Mucosa of descending colon (tissue), 3 donors: Measurements from ENCODE around the gene PRUNE2. TPM values are rescaled to one million over a fixed set of nuclear protein-coding genes. Genes with fewer than 3 reads are reported as not detected.

Experiments used
- ATAC-seq: fragments of 200-7000 bp; cut with Tn5 transposase; one replicate; pipeline ENCODE4 v1.9.1; 2020; ENCODE audit warnings: mild to moderate bottlenecking, moderate library complexity
- DNase-seq, 3 donors: peaks; one replicate each; pipeline ENCODE4 v3.0.0-alpha.2; 2020
- H3K36me3 ChIP-seq: fragments of 200-600 bp; one replicate; pipeline ENCODE4 v1.8.0; 2021; ENCODE audit warnings: low read depth, mild to moderate bottlenecking
- H3K4me1 ChIP-seq: fragments of 200-600 bp; one replicate; pipeline ENCODE4 v1.8.0; 2021; ENCODE audit warnings: low read depth, mild to moderate bottlenecking
- H3K4me3 ChIP-seq: fragments of 200-600 bp; one replicate; pipeline ENCODE4 v1.8.0; 2021; ENCODE audit warnings: mild to moderate bottlenecking
- H3K9me3 ChIP-seq: fragments of 200-600 bp; one replicate; pipeline ENCODE4 v1.8.0; 2021; ENCODE audit warnings: mild to moderate bottlenecking
- intact Hi-C, 2 donors: fragments of 100-400 bp; cut with DNase I in 1 of 2; cut with micrococcal nuclease in 1 of 2; formaldehyde crosslinking; loops; one replicate each; pipeline versions ENCODE4 v1.11.0 to v1.11.1; 2022; cut with DNase I, micrococcal nuclease
- total RNA-seq, 3 donors: library from RNA; stranded (reverse); fragmentation: NEBNext Ultra II Directional in 2 of 3; extraction: Animal tissue kit (Norgen Biotek cat#: 25700) in 2 of 3; gene quantifications; one replicate each; pipeline versions ENCODE4 v1.2.1 to v1.2.4, GENCODE V29; 2021 to 2023
- TF ChIP-seq, protein P1 (sequence below): fragments of 200-600 bp; IDR thresholded peaks from one replicate; pipeline ENCODE4 v1.8.0; 2022; ENCODE audit warnings: antibody characterized with exemption, mild to moderate bottlenecking
- donor health status: DM: no; HTN: no; CAD: no; lungs with moderate emphysema.
- donor health status: DM: no; HTN: no; CAD: no.
- donor health status: DM: no; HTN: yes; CAD: no.

Gene PRUNE2
- total RNA-seq, 3 donors from 2014 or later = 48.2 to 437 (median 62.4) TPM

DNA sequence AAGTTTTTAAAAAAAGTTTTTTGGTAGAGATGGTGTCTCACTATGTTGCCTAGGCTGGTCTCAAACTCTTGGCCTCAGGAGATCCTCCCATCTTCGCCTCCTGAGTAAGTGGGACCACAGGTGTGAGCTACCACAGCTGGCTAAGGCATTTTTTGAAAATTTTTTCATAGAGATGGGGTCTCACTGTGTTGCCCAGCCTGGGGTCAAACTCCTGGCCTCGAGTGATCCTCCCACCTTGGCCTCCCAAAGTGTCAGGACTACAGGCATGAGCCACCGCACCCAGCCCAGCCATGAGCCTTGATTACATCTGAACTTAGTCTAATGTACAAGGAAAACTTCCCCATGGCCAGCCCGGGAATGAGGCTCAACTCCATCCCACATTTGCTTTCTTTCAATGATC, 219.2 kb downstream of the PRUNE2 start:
- TF ChIP-seq, protein P1, sequence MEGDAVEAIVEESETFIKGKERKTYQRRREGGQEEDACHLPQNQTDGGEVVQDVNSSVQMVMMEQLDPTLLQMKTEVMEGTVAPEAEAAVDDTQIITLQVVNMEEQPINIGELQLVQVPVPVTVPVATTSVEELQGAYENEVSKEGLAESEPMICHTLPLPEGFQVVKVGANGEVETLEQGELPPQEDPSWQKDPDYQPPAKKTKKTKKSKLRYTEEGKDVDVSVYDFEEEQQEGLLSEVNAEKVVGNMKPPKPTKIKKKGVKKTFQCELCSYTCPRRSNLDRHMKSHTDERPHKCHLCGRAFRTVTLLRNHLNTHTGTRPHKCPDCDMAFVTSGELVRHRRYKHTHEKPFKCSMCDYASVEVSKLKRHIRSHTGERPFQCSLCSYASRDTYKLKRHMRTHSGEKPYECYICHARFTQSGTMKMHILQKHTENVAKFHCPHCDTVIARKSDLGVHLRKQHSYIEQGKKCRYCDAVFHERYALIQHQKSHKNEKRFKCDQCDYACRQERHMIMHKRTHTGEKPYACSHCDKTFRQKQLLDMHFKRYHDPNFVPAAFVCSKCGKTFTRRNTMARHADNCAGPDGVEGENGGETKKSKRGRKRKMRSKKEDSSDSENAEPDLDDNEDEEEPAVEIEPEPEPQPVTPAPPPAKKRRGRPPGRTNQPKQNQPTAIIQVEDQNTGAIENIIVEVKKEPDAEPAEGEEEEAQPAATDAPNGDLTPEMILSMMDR = no peak
- ATAC-seq = no peak

DNA sequence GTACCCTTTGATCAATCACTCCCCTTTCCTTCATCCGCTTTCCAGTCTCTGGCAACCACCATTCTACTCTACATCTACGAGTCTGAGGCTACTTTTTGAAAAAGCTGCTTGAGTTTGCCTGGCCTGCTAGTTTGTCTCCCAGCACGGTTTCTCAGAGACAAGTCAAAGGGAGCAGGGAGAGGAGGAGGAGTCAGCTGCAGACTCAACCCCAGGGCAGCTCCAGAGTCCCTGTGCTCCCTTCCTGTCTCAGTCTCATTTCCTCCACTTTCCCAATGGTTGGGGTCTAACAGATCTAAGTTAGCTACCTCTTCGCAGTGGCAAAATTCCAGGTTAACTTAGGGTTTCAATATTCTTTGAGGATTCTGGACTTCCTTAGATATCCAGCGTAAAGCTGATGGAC, 221.7 kb downstream of the PRUNE2 start:
- no peaks in the 10 kb centered on the region for H3K36me3 ChIP-seq
- DNase-seq (no peak), ATAC-seq (no peak)
- intact Hi-C loops = no loop called here
- no peak overlapping the region for H3K4me3 ChIP-seq
- TF ChIP-seq, protein P1 = no peak
- no peaks in the 10 kb centered on the region for H3K9me3 ChIP-seq
- H3K4me1 ChIP-seq = no peaks in the 10 kb centered on the region

More for the DNA sequence above, 219.2 kb downstream of the PRUNE2 start:
- no peak for DNase-seq
- H3K4me3 ChIP-seq = no peak overlapping the region
- no peaks in the 10 kb centered on the region for H3K36me3 ChIP-seq
- intact Hi-C loops = no loop called here
- no peaks in the 10 kb centered on the region for H3K9me3 ChIP-seq
- peaks cover 11% of the 10 kb centered on the region for H3K4me1 ChIP-seq

DNA sequence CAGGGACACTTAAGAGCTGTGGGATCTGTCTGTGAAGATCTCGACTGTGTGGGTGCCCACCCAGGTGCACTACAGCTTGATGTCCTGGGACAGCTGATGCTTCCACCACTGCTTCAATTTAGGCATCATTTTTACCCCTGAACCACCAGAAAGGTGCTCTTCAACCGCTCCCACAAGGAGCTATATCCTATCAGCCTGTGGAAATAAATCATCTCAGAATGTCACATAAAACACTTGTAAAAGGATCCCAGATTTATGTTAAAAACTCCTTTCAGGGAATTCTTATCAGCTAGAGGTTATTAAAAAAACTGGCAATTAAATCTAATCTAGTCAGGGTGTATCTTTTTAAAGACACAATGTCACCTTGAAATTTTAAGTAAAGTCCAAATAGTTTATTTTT, 224.4 kb downstream of the PRUNE2 start:
- H3K9me3 ChIP-seq = no peaks in the 10 kb centered on the region
- intact Hi-C loops = no loop called here
- H3K4me3 ChIP-seq = no peak overlapping the region
- TF ChIP-seq, protein P1 = no peak
- DNase-seq = no peak
- no peaks in the 10 kb centered on the region for H3K36me3 ChIP-seq
- no peaks in the 10 kb centered on the region for H3K4me1 ChIP-seq
- no peak for ATAC-seq

DNA sequence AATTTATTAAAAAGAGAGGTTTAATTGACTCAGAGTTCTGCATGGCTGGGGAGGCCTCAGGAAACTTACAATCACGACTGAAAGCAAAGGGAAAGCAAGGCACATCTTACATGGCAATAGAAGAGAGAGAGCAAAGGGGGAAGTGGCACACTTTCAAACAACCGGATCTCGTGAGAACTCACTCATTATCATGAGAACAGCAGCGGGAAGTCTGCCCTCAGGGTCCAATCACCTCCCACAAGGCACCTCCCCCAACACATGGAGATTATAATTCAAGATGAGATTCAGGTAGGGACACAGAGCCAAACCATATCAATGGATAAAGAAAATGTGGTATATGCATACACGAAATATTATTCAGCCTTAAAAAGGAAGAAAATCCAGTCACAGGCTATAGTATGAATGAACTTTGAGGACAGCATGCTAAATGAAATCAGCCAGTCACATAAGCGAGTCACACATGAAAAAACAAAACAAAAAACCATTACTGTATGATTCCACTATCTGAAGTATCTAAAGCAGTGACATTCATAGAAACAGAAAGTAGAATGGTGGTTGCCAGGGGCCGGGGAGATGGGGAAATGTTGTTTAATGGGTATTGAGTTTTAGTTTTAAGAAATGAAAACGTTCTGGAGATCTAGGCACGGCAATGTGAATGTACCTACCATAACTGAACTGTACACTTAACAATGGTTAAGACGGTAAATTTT, 225.0 kb downstream of the PRUNE2 start:
- intact Hi-C loops = no loop called here
- no peak for DNase-seq

DNA sequence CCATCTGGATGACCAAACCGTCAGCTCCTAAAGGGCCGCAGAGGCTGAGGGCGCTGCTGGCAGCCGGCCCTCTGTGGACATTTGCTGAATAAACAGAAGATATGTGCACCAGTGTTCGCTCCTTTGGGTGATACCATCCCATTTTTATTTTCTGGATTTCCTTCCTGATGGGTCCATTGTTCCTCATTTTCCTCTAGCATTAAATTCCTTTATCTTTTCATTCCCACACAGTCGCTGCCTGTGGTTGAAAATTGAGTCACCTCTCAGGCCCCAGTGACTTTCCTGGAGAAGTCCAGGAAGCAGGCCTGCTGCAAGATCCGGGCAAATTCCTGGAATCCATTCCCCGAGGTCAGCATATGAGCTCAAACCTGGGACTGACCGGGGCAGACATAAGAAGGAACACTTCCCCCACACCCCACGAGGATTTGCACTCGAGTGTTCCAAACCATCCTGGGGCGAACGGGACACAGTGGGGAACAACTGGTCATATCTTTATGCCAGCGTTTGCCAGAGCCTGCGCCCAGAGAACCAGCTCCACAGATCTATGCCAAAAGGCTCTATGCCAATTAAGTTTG, 228.3 kb downstream of the PRUNE2 start:
- Histone ChIP-seq H3K36me3 (no peaks in the 10 kb centered on the region), H3K4me1 (no peaks in the 10 kb centered on the region), H3K4me3 (no peak overlapping the region), H3K9me3 (no peaks in the 10 kb centered on the region)
- TF ChIP-seq, protein P1 = no peak
- ATAC-seq (peak; percentile 69), DNase-seq (peak in 1 of 3 donors; percentile 47)
- intact Hi-C loops = no loop called here

More for the DNA sequence above, 225.0 kb downstream of the PRUNE2 start:
- TF ChIP-seq, protein P1 = no peak
- ATAC-seq = no peak
- no peaks in the 10 kb centered on the region for H3K4me1 ChIP-seq
- no peak overlapping the region for H3K4me3 ChIP-seq
- no peaks in the 10 kb centered on the region for H3K36me3 ChIP-seq
- H3K9me3 ChIP-seq = no peaks in the 10 kb centered on the region
